GM18867 (cell line): ENCODE results near the gene TTC39A.
"Not testable (repeated sequence)": the region's sequence is repeated elsewhere in the genome, so short reads cannot be mapped to it uniquely, and the experiment has no call there.

Experiments used
- ATAC-seq: cut with Tn5 transposase; IDR thresholded peaks from one replicate; pipeline ENCODE4 v1.9.1; 2021; ENCODE audit warnings: mild to moderate bottlenecking, moderate library complexity; ENCODE audit not compliant: unreplicated experiment

The TTC39A gene

DNA sequence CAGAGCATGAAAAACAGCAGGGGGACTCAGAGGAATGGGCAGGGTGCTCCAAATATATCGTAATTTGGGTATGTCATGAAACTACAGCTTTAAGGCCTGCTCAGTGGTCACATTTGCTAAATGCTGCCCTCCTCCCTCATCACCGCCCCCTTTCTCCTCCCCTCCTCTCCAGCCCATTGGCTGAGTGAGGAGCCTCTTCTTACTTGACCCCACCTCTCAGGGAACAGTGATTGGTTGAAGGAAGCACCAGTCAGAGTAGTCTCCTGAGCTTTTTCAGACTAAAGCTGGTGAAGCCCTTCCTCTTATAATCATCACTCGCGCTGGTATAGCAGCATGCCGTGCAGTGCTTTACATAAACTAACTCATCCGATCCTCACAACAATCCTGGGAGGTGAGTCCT lies 10.0 kb upstream of the TTC39A start:
- ATAC-seq = no peak

DNA sequence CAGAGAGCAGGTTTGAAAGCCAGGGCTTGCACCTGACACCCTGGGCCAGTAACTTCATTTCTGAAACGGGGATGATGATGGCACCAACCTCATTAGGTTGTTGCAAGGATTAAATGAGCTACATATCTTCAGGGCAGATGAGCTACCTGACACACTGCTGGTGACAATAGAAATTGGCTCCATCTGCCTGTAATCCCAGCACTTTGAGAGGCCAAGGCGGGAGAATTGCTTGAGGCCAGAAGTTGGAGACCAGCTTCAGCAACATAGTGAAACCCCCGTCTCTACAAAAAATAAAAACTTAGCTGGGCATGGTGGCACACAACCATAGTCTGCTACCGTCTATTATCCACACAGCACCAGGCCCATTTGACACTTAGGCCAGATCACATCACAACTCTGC lies 6.3 kb upstream of the TTC39A start:
- no peak for ATAC-seq

DNA sequence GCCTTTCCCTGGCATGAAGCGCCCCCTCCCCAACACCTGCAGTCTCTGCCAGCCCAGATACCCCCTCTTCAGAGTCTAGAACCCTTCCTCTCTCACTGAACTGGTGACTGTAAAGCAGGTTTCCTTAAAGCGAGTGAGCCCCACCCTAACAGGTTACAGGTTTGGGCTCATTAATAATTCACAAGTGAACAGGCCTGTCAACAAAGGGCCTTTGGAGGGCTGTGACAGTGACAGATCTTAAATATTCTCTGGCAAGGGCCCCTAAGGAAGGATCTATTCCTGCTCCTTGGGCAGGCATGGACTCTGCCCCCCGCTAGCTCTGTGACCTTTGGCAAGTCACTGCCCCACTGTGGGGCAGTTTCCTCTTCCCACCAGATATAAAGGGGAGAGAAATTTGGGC lies 5.6 kb upstream of the TTC39A start:
- ATAC-seq = no peak

DNA sequence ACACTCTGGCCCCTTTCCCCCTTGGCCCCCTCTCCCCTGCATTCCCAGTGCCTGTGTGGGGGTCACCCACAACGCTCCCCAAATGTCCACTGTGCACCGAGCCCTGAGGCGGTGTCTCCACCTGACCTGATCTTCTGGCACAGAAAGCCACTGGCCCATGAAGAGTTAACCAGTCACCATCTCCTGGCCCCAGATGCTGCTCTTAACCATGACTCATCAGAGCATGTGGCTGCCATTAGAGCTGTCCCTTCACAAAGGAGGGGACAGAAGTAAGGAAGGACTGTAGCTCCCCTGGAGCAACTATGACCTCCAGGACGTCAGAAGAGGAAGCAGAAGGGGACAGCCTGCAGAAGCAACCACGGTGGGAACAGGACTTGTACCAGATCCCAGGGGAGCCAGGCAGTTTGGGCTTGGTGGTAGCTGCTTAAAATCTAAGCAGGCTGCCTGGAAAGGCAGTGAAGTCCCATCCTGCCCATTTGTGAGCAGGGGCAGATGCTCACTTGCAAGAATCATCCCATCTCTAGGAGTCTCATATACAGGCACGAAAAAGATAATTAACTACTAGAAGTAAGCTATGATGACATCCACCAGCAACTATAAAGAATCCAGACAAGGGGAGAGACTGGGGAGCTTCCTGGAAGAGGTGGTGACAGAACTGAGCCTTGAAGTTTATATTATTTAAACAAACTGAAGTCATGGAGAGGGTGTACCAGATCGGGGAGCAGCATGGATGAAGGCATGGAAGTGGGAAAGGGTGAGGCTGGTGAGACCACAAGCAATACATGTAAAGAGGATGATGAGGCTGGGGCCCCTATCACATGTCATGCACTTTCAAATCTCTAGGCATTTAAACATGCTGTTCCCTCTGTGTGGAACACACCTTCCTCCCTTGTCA lies 1.1 kb upstream of the TTC39A start:
- ATAC-seq = no peak

DNA sequence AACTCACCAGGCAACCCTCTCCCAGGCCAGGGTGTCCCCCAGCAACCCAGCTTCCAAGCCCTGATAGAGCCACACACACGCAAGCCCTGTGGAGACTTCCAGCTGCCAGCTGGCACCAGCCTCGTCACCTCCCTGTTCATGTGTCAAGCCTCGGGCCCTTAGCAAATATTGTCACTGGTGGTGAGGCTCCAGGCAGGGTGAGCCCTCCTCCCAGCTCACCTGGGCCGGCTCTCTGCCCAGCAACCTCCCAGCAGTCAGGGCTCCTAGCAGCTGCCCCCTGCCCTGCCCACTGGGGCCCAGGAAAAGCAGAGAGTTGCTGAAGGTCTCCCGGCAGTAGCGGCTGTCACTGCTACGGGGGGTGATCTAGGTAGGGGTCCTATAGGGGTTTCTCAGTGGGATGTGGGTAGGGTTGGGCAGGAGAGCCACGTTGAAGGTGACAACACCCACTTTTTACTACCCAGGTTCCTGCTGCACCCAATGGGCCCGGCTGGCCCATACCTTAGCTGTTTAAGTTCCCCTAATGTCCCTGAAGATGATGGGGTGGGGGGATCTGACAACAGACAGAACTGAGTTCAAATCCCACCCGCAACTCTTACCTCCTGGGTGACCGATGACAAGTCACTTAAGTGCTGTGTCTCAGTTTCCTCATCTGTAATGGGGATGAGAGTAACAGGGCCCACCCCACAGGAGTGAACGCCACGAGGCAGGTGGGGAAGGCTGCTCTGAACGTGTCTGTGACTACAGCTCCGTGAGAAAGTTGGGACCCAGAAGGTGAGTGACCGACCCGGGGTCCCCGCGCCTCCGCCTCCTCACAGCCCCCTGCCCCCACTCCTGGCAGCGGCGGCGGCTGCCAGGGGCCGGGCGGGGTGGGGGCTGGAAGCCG lies 678 bp downstream of the TTC39A start:
- no peak for ATAC-seq

DNA sequence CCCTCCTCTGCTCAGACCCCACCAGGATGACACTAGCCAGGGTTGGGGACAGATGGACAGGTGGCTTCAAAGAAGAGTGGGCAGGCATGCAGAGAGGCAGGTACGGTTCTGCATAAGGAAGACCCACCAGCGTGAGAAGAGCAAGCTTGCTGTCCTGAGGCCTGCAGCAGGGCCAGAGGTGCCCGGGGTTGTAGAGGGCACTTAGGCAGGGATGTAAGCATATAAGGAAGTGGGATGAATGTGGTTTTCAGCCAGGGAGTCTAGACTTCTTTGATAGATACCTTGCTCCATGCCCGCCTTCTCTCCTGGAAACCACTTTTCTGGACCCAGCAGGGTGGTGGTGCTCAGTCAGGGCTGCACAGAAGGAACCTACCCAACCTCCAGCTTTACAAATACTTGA lies 1.4 kb downstream of the TTC39A start:
- ATAC-seq = no peak

DNA sequence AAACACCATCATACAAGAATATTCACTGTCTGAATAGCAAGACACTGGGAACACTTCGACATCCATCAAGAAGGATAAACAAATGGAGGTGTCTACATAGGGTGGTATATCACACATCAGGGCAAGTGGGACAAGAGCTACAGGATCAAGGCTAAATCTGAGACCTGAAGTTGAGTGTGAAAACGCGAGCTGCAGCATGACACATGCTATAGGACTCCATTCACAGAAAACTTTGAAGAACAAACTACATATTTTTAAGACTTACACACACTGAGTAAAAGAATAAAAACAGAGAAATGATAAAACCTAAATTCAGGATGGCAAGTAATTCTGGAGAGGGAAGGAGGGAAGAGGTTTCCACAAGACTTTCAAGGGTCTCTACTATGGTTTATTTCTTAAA lies 2.1 kb downstream of the TTC39A start:
- ATAC-seq = no peak

DNA sequence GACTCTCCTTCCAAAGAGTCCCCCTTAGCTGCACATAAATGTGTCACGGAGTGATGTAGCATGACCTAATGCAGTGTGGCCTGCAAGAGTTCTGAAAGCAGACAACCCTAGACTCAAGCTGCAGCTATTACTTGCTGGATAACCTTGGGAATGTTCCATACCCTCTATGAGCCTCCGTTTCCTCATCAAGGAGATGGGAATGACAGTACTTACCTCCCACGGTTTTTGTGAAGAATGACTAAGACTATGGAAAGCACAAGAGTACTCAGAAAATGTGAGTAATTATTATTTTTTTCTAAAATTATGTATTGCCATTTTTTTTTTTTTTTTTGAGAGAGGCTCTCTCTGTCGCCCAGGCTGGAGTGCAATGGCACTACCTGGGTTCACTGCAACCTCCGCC lies 3.0 kb downstream of the TTC39A start:
- no peak for ATAC-seq

DNA sequence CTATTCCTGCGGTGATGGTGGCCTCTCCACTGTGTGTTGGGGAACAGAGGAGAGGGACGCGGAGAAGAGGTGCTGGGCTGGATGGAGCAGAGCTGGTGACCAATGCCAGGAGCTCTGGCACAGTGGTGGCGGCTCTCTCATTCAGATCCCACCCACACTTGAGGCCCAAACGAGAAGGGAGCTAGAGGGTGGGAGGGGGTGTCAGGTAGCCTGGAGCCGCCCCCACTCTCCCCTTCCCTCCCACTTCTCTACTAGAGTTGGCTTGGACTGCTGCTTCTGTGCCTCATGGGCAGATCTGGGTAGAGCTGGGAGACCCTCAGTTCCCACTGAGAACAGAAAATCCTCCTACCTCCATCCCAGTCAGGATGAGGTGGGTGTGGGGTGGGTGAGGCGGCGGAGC lies 3.5 kb downstream of the TTC39A start:
- ATAC-seq = no peak

DNA sequence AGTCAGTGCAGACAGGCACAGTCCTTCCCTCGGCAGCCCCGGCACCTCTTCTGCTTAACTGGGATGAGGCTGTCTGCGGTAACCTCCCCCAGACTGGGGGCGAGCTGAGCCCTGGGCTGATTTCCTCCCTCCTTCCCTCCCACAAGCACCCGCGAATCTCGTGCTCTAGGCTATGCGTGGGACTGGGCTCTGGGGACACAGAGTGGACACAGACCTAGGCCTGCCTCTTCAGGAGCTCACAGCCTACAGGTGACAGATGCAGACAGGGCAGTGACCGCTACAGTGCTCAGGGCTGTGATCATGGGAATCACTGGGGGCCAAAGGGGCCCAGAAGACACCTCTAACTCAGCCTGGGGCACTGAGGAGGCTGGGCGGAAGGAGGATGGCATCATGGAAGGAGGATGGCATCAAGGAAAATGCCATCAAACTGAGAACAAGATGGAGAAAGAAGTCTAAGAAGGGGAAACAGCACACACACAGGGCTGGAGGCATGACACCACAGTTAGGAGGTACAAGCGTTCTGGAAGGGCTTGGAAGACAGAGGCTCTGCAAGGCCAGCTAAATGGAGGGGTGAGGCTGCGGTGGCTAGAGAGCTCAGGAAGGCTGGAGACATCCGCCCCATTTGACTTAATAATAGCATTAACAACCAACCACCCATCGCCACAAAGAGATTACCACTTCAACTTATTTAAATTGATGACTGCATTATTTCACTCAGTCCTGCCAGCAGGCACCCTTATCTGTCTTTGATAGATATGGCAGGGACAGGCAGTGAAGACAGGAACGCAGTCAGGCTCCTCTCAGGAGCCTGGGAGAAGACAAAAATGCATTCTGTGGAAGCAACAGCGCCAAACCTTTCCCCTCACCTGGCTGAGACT lies 4.2 kb downstream of the TTC39A start:
- no peak for ATAC-seq

DNA sequence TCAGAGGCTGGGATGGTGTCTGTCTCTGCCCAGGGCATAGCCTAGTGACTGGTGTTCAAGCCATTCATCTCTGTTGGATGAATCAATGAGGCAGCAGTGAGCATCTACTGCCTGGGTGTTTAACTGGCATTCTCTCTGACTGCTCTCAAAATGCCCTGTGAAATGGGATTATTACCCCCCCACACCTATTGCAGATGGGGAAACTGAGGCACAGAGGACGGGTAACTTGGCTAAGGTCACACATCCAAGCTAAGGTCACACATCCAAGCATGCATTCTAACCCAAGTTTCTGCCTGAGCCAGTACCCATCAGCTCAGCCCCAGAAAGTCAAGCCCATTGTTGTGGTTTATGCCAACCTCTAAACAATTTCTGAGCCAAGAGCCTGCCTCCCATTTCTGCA lies 5.0 kb downstream of the TTC39A start:
- no peak for ATAC-seq

DNA sequence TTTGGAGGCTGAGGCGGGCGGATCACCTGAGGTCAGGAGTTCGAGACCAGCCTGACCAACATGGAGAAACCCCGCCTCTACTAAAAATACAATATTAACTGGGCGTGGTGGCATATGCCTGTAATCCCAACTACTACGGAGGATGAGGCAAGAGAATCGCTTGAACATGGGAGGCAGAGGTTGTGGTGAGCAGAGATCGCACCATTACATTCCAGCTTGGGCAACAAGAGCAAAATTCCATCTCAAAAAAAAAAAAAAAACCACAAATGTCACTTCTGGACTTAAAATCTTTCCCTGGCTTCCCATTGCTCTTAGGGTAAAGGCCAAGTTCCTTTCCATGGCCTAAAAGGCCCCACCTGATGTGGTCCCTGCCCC lies 5.4 kb downstream of the TTC39A start:
- ATAC-seq = not testable (repeated sequence)

DNA sequence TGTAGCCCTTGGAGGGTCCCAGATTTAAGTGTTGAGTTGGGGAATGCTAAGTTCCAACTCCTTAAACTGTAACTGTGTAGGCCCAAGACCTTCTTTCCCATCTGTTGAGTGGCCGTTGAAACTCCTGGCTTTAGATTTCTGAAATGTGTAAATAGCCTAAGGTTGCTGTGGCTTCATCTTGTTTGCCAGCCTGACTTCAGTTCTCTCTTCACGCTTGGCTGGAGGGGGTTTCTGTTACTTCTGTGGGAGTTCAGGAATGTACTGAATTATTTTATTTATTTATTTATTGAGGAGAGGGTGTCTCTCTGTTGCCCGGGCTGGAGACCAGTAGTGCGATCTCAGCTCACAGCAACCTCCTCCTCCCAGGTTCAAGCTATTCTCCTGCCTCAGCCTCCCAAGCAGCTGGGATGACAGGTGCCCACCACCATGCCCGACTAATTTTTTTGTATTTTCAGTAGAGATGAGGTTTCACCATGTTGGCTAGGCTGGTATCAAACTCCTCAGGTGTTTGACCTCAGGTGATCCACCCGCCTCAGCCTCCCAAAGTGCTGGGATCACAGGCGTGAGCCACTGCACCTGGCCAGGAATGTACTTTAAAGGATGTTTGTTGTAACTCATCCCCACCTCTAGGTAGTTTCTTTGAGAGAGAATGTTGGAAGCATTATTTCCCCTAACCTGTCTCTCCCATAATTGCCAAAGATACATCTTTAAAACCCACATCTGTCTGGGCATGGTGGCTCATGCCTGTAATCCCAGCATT lies 5.9 kb downstream of the TTC39A start:
- ATAC-seq = no peak

DNA sequence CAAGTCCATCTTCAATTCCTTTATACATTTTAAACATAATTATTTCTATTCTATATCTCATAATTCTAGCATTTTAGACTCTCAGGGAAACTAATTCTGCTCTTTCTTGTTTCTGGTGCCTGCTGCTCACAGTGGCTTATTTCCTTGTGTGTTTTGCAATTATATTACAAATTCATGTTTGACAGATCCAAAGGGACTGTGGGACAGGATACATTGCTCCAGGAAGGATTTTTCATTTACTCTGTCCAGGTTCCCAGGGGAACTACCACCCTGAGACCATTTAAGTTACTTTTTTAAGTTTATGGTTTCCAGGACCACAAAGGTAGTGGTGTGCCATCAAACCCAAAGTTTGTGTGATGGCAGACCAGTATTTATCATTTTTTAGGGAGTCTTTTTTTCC lies 6.6 kb downstream of the TTC39A start:
- ATAC-seq = no peak

DNA sequence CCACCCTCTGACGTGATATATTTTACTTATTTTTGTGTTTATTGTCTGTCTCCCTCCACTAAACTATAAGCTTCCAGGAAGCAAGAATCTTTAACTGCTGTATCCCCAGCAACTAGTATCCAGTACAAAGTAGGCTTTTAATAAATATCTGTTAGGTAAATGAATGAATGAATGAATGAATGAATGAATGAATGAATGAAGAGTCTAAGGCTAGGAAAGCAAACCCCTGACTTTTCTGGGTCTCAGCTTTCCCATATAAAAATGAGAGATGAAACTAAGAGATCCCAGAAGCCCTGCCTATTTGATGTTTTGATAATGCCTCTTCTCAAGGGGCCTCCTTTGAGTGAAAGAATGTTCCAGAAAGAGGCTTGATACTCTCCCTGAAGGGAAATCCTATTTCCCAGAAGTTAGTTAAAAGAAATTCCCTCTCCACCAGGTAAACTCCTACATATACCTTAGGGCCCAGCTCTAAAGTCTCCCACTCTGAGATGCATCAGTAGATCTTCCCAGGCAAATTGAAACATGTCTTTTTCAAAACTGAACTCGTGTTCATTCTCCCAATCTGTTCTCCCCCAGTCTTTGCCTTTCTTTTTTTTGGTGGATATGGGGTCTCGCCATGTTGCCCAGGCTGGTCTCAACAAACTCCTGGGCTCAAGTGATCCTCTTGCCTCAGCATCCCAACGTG lies 7.8 kb downstream of the TTC39A start:
- no peak for ATAC-seq

DNA sequence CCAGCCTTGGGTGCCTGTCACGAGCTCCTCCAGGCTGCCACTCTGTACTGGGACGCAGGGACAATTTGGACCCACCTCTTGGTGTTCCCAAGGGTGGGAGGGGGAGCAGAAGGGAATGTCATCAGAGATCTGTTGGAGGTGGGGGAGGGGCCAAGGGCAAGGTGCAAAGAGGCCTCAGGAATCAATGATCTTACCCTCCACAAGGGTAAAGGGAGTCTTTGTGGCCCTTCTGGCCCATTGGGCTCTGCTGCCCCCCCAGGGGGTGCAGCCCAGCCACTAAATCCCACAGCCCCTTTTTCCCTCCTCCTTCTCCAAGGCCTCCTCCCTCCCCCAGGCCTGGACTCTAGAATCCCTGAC lies 8.5 kb downstream of the TTC39A start:
- no peak for ATAC-seq

DNA sequence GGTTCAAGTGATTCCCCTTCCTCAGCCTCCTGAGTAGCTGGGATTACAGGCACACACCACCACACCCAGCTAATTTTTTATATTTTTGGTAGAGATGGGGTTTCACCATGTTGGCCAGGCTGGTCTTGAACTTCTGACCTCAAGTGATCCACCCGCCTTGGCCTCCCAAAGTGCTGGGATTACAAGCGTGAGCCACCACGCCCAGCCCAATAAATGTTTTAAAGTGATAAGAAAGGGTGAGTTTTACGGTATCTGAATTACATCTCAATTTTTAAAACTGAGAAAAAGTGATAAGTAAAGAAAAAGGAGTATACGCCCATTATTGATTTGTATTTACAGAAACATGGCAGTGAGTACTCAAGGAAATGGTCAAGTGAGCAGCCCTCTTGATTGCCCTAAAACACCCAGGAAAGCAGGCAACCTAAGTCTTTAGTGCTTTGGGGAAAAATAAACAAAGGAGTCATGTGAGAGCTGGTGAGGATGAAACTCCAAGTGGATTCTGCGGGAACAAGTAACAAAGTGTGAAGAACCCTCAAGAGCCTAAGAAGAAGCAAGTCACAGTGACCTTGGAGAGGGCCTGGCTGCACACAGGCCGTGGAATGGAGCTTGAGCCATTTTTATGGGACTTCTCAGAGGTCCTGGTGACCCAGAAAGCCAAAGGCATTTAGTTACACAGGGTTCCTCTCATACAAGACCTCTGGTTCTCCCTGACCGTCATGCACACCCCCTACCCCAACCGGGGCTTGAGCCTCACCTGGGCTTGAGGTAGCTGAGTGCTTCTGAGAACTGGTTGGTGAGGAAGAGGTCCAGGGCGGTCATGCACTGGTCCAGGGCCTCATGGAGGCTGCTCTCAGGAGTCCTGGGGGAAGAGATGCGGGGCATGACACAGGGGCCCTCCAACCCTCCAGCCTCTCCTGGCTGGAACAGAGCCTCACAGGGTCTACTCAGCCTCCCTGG lies 9.1 kb downstream of the TTC39A start:
- ATAC-seq = no peak

DNA sequence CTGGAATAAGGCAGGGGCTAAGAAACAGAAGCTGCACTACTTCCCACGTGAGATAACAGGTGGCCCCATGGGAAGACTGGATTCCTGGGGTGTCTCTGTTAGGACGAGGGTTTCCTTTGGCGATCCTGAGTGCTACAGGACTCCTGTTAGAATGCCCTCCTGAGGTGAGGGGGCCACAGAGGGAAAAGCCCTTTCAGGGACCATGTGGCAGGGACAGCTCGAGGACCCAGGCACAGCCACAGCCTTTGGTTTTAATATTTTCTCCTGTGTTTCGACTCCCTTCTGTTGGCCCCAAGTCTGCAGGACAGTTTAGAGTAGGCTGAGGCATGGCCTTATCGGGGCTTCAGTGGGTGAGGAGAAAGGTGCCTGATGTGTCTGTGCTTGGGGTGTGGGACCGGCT lies 12.6 kb downstream of the TTC39A start:
- no peak for ATAC-seq

DNA sequence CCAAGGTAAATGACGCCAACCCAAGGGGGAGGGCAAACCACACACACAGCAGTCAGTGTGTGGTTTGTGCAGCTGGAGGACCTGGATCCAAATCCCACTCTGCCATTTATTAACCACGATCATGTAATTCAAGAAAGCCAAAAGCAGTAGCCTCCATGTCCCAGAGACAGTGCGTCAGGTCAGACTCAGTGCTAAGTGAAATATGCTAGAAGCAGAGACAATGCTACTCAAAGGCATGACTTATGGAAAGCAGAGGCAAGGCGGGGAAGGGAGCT lies 13.6 kb downstream of the TTC39A start:
- no peak for ATAC-seq
